WTC11 (cell line): Measurements from ENCODE around the gene DEPDC4. TPM values are rescaled to one million over a fixed set of nuclear protein-coding genes. Genes with fewer than 3 reads are reported as not detected.
A peak's percentile ranks its signal among the peaks of the same experiment; 100 is the strongest.

Source experiments
- ATAC-seq: fragments of 200-7000 bp; cut with Tn5 transposase; 2 replicates; pipeline ENCODE4 v1.10.0; 2021; ENCODE audit warnings: mild to moderate bottlenecking, moderate library complexity
- CTCF ChIA-PET: fragments of 300-600 bp; sonication (Branson Sonifier 250); formaldehyde crosslinking; loops from one replicate; lab custom pipeline; 2021; ENCODE audit warnings: antibody characterized with exemption; lab: Charles Lee
- POLR2A ChIA-PET: fragments of 350-600 bp; sonication (Branson Sonifier 250); formaldehyde crosslinking; loops from one replicate; lab custom pipeline; 2021; ENCODE audit warnings: antibody characterized with exemption; lab: Charles Lee
- DNase-seq: peaks from one replicate; pipeline ENCODE4 v3.0.0; 2021; ENCODE audit warnings: low spot score
- H3K27ac Mint-ChIP-seq: 2 replicates; pipeline ENCODE4 v1.8.0; 2021; ENCODE audit warnings: mixed read lengths
- H3K27me3 Mint-ChIP-seq: 2 replicates; pipeline ENCODE4 v1.8.0; 2021; ENCODE audit warnings: low read depth, mild to moderate bottlenecking, moderate library complexity, mixed read lengths
- H3K36me3 Mint-ChIP-seq: 2 replicates; pipeline ENCODE4 v1.8.0; 2021; ENCODE audit warnings: mixed read lengths
- H3K4me1 Mint-ChIP-seq: 2 replicates; pipeline ENCODE4 v1.8.0; 2022; ENCODE audit warnings: mixed read lengths
- H3K4me3 Mint-ChIP-seq: 2 replicates; pipeline ENCODE4 v1.8.0; 2021; ENCODE audit warnings: mild to moderate bottlenecking, moderate library complexity, mixed read lengths
- H3K9me3 Mint-ChIP-seq: 2 replicates; pipeline ENCODE4 v1.8.0; 2021; ENCODE audit warnings: mixed read lengths
- ATF3 ChIP-seq: sonication (generic); formaldehyde crosslinking; conservative IDR thresholded peaks from 2 replicates; pipeline ENCODE4 v1.8.1; 2022; ENCODE audit warnings: mild to moderate bottlenecking, missing genetic modification reagents
- ERG ChIP-seq: fragments of 250-450 bp; sonication (Bioruptor Pico); IDR thresholded peaks from 2 replicates; pipeline ENCODE4 v1.8.0; 2021; ENCODE audit warnings: mild to moderate bottlenecking
- FOXP4 ChIP-seq: sonication (generic); formaldehyde crosslinking; IDR thresholded peaks from 2 replicates; pipeline ENCODE4 v1.8.0; 2022; ENCODE audit warnings: mild to moderate bottlenecking, missing genetic modification reagents
- JUN ChIP-seq: sonication (generic); formaldehyde crosslinking; IDR thresholded peaks from 2 replicates; pipeline ENCODE4 v1.8.0; 2023; ENCODE audit warnings: mild to moderate bottlenecking, missing genetic modification reagents
- NR1H2 ChIP-seq: sonication (generic); formaldehyde crosslinking; IDR thresholded peaks from 2 replicates; pipeline ENCODE4 v1.9.0; 2021; ENCODE audit warnings: mild to moderate bottlenecking, moderate library complexity, missing genetic modification reagents
- RELA ChIP-seq: sonication (generic); formaldehyde crosslinking; IDR thresholded peaks from 2 replicates; pipeline ENCODE4 v1.8.1; 2022; ENCODE audit warnings: missing genetic modification reagents, mild to moderate bottlenecking, borderline replicate concordance
- SMAD3 ChIP-seq: sonication (generic); formaldehyde crosslinking; IDR thresholded peaks from 2 replicates; pipeline ENCODE4 v1.8.0; 2022; ENCODE audit warnings: missing genetic modification reagents, mild to moderate bottlenecking, borderline replicate concordance
- TEAD4 ChIP-seq: sonication (generic); formaldehyde crosslinking; IDR thresholded peaks from 2 replicates; pipeline ENCODE4 v1.8.0; 2022; ENCODE audit warnings: mild to moderate bottlenecking, missing genetic modification reagents
- ZNF121 ChIP-seq: sonication (generic); formaldehyde crosslinking; IDR thresholded peaks from 2 replicates; pipeline ENCODE4 v1.8.0; 2023; ENCODE audit warnings: missing genetic modification reagents
- ZNF423 ChIP-seq: fragments of 250-450 bp; sonication (Bioruptor Pico); IDR thresholded peaks from 2 replicates; pipeline ENCODE4 v2.1.2; 2022; ENCODE audit warnings: mild to moderate bottlenecking, moderate library complexity
- total RNA-seq: library from RNA; stranded (reverse); gene quantifications from 3 replicates; pipeline ENCODE4 v1.2.3, GENCODE V29; 2021
- TF ChIP-seq, protein P1 (sequence below): sonication (generic); formaldehyde crosslinking; IDR thresholded peaks from 2 replicates; pipeline ENCODE4 v1.8.0; 2022; ENCODE audit warnings: missing genetic modification reagents
- TF ChIP-seq, protein P2 (sequence below): sonication (generic); formaldehyde crosslinking; IDR thresholded peaks from 2 replicates; pipeline ENCODE4 v1.8.1; 2023; ENCODE audit warnings: mild to moderate bottlenecking, missing genetic modification reagents

Gene DEPDC4
- total RNA-seq, 1 experiment from 2014 or later, result 5.5 TPM

DNA sequence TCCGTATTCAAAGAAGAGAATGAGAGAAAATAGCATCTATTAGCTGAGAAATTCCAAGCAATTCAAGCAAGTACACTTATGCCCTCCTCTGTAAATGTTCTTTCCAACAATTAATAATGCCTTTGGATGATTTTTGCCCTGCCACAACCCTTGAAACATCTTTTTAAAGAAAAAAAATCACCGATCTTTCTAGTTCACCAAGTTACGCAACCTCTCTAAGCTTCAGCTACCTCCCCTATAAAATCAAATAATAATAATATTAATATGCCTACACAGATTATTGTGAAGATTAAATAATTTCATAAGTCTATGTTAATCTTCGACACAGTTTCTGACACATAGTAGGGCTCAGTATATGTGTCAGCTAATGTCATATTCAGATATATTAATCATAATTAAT is 19.1 kb downstream of the DEPDC4 start:
- Mint-ChIP-seq H3K4me1 (no peaks in the 10 kb centered on the region), H3K27ac (no peak overlapping the region), H3K4me3 (no peak overlapping the region), H3K27me3 (no peaks in the 10 kb centered on the region), H3K9me3 (no peaks in the 10 kb centered on the region), H3K36me3 (no peaks in the 10 kb centered on the region; the same call in 1 of the 2 replicates)
- DNase-seq, result no peak
- CTCF ChIA-PET, result no interaction called here
- no peak for ATAC-seq
- POLR2A ChIA-PET, result no interaction called here
- TF ChIP-seq, protein P1, sequence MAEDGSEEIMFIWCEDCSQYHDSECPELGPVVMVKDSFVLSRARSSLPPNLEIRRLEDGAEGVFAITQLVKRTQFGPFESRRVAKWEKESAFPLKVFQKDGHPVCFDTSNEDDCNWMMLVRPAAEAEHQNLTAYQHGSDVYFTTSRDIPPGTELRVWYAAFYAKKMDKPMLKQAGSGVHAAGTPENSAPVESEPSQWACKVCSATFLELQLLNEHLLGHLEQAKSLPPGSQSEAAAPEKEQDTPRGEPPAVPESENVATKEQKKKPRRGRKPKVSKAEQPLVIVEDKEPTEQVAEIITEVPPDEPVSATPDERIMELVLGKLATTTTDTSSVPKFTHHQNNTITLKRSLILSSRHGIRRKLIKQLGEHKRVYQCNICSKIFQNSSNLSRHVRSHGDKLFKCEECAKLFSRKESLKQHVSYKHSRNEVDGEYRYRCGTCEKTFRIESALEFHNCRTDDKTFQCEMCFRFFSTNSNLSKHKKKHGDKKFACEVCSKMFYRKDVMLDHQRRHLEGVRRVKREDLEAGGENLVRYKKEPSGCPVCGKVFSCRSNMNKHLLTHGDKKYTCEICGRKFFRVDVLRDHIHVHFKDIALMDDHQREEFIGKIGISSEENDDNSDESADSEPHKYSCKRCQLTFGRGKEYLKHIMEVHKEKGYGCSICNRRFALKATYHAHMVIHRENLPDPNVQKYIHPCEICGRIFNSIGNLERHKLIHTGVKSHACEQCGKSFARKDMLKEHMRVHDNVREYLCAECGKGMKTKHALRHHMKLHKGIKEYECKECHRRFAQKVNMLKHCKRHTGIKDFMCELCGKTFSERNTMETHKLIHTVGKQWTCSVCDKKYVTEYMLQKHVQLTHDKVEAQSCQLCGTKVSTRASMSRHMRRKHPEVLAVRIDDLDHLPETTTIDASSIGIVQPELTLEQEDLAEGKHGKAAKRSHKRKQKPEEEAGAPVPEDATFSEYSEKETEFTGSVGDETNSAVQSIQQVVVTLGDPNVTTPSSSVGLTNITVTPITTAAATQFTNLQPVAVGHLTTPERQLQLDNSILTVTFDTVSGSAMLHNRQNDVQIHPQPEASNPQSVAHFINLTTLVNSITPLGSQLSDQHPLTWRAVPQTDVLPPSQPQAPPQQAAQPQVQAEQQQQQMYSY (CRISPR knock-in tag), result no peak
- TF ChIP-seq NR1H2 (no peak), RELA (CRISPR knock-in tag) (no peak), FOXP4 (CRISPR knock-in tag) (no peak), ZNF423 (CRISPR knock-in tag) (no peak), SMAD3 (CRISPR knock-in tag) (no peak), ATF3 (no peak), ERG (CRISPR knock-in tag) (no peak), JUN (CRISPR knock-in tag) (no peak)
- TF ChIP-seq, protein P2, sequence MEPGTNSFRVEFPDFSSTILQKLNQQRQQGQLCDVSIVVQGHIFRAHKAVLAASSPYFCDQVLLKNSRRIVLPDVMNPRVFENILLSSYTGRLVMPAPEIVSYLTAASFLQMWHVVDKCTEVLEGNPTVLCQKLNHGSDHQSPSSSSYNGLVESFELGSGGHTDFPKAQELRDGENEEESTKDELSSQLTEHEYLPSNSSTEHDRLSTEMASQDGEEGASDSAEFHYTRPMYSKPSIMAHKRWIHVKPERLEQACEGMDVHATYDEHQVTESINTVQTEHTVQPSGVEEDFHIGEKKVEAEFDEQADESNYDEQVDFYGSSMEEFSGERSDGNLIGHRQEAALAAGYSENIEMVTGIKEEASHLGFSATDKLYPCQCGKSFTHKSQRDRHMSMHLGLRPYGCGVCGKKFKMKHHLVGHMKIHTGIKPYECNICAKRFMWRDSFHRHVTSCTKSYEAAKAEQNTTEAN (CRISPR knock-in tag), result no peak

- H3K4me1 Mint-ChIP-seq, result no peaks in the 10 kb centered on the region
- ChIA-PET CTCF (no interaction called here), POLR2A (no interaction called here)
- H3K4me3 Mint-ChIP-seq, result no peak overlapping the region
- ATAC-seq (no peak), DNase-seq (no peak)
- H3K9me3 Mint-ChIP-seq, result no peaks in the 10 kb centered on the region
- no peaks in the 10 kb centered on the region for H3K36me3 Mint-ChIP-seq
- H3K27me3 Mint-ChIP-seq, result no peaks in the 10 kb centered on the region
- TF ChIP-seq TEAD4, result no peak
- H3K27ac Mint-ChIP-seq, result no peak overlapping the region
Measured at GRCh38 chr12:100243137-100243536, 23.7 kb downstream of the DEPDC4 start.

- Mint-ChIP-seq H3K27ac (no peak overlapping the region), H3K9me3 (peaks cover 5% of the 10 kb centered on the region)
Measured at GRCh38 chr12:100239589-100239988, 27.3 kb downstream of the DEPDC4 start.

More at GRCh38 chr12:100239589-100239988, 27.3 kb downstream of the DEPDC4 start:
- ChIA-PET POLR2A (no interaction called here), CTCF (no interaction called here)
- no peaks in the 10 kb centered on the region for H3K36me3 Mint-ChIP-seq
- no peak for DNase-seq
- H3K27me3 Mint-ChIP-seq, result no peaks in the 10 kb centered on the region
- TF ChIP-seq ZNF121 (CRISPR knock-in tag) (peak; percentile 92), ERG (CRISPR knock-in tag) (no peak)
- no peaks in the 10 kb centered on the region for H3K4me1 Mint-ChIP-seq
- H3K4me3 Mint-ChIP-seq, result no peak overlapping the region
- ATAC-seq, result no peak
